Skin of body (tissue), 2 donors: ENCODE results near the gene ALOX12. TPM values are rescaled to one million over a fixed set of nuclear protein-coding genes. Genes with fewer than 3 reads are reported as not detected.
"Not testable (repeated sequence)": the region's sequence is repeated elsewhere in the genome, so short reads cannot be mapped to it uniquely, and the experiment has no call there.

Source experiments
- DNase-seq: peaks from one replicate; lab custom pipeline; 2025; lab: John Stamatoyannopoulos, UW
- total RNA-seq: library from RNA; depleted of rRNA; stranded (reverse); fragments of >200 nt; gene quantifications from one replicate; pipeline ENCODE4 v1.2.3, GENCODE V29; 2014

ALOX12 gene
- total RNA-seq: 1.2 TPM

DNA sequence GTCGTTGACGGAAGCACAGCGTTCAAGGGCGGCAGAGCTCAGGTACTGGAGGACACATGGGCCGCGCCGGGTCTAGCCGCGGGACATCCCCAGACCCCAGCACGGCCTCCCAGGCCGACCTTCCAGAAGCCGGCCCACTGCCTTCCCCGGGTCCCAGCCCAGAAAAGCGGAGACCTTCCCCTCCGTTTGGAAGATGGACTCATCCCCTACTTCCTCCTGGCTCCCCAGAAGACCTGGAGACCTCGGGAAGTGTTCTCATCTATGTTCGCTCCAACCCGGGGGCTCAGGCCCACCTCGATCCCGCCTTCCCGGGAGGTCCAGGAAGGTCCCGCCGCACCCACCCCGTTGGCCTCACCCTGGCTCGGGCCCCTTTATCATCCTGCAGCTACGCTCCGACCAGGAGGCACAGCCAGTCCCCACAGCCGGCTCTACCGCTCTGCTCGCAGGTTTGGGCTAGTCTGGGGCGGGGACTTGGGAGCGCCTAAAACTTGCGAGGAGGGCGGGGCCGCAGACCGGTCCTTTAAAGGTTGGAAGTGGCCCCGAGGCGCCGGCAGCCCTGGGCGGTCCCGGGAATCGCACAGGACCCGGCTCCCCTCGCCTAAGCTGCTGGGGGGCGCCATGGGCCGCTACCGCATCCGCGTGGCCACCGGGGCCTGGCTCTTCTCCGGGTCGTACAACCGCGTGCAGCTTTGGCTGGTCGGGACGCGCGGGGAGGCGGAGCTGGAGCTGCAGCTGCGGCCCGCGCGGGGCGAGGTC is at the start of gene ALOX12:
Gene ALOX12, plus strand, starts transcription at position 550 of the 756 bp plus-strand sequence. Its CDS starts 69 bp downstream, at position 619.
- no peak for DNase-seq

DNA sequence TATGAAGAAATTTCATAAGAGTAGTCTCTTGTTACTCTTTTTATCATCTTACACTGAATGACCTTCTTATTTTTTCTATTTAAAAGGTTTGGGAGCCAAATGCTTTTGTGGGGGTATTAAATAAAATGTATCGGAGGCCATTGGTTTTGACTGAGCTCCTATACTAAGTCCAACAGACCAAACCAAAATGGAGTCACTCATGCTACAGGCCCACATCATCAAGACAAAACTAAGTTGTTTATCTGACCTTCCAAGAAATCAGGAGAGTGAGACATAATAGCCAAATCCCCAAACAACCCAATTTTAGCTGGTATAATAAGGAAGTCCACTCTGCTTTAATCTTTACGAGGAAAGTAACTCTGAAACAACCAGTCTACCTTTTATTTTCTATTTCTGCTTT is 48.1 kb upstream of the ALOX12 start:
- no peak for DNase-seq

DNA sequence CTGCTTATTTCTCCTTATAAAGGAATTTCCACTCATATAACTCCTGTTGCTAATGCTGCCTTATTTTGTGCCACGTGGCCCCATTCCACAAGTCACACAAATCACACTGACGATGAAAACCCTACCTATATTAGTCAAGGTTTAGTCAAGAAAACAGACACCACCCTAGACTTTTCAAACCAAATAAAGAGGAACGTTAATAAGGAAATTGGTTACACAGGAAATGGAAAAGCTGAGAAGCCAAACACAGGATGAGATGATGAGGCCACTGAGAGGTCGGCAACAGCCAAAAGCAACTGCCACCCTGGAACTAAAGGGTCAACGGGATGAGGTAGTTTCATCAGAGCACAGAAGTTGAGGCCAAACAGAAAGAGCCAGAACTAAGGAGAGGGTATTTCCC is 47.3 kb upstream of the ALOX12 start:
- DNase-seq: no peak

- DNase-seq: no peak
These were observed 46.9 kb upstream of the ALOX12 start for GRCh38 chr17:6948976-6949375.

GRCh38 chr17:6950938-6951337 is 44.9 kb upstream of the ALOX12 start:
- not testable (repeated sequence) for DNase-seq

DNA sequence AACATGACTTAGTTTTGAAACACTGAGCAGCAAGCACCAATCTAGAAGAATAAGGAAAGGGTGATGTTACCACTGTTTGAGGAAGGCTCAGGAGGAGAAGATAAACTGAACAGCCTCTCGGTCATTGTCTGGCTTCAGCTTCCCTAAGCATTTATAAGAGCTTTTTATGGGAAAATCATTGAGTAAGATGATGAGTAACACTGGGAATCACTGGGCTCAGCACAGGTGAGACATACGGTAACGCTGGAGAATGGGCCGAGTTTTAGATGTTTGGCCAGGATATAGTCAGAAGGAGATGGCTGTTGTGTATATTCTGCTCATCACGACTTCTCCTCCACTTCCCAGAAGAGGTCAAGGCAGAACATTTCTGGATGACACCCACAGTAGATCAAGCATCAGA is 42.2 kb upstream of the ALOX12 start:
- DNase-seq: no peak

DNA sequence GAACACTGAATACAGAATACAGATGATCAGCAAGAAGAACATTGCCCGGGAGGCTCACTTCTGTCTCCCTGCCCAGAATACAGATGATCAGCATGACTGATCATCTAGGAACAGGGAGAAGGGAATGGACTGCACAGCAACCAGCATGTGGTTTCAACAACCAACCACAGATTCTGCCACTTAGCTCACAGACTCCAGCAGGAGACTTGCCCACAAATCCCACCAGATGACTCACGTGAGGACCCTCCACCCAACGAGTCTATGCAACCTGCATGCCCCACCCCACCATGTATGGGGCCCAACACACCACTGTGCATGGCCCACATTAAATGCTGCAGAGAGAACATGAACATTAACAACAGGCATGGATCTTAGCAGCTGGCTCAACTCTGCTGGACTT is 36.1 kb upstream of the ALOX12 start:
- DNase-seq: no peak

DNA sequence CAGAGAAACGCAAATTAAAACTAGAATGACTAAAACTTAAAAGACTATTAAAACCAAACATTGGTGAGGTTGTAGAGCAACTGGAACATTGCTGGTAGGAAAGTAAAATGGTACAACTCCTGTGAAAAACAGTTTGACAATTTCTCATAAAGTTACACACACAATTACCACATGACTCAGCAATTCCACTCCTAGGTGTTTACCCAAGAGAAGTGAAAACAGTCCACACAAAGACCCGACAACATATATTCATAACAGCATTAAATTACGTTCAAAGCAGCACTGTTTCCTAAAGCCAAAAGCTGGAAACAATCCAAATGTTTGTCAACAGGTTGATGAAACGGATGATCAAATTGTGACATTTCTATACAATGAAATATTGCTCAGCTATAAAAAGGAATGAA is 26.5 kb upstream of the ALOX12 start:
- no peak for DNase-seq

GRCh38 chr17:6970992-6971391 is 24.9 kb upstream of the ALOX12 start:
- no peak for DNase-seq

- not testable (repeated sequence) for DNase-seq
These were observed 16.4 kb upstream of the ALOX12 start for GRCh38 chr17:6979440-6979839.

DNA sequence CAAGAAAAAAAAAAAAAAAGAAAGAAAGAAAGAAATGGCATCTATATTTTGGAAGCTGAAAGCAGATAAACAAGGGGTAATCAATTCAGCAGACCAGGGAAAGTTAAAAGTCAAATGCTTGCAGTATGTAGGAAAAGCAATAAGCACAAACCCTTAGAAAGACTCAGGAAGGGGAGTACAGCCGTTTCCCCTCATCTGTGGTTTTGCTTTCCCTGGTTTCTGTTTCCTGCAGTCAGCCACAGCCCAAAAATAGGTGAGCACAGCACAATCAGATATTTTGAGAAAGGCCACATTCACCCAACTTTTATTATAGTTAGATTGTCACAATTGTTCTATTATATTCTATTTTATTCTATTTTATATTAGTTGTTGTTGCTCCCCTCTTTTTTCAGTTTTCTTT is 14.4 kb upstream of the ALOX12 start:
- no peak for DNase-seq

- no peak for DNase-seq
These were observed 10.6 kb upstream of the ALOX12 start for GRCh38 chr17:6985266-6985665.

DNA sequence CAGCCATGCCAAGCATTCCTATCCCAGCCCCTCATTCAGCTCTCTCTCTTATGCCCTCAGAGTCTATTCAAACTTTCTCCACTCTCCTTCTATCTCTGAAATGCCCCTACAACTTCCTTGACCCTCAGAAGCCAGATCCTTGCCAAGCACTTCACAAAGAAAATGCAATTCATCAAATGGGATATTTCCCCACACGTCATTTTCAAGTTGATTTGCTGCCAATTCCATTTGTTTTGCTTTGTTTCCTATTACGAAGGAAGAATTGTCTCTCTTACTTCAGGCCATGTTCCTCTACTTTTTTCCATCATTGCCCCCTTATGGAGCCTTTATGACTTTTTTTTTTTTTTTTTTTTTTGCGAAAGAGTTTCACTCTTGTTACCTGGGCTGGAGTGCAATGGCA is 9.2 kb upstream of the ALOX12 start:
- no peak for DNase-seq

DNA sequence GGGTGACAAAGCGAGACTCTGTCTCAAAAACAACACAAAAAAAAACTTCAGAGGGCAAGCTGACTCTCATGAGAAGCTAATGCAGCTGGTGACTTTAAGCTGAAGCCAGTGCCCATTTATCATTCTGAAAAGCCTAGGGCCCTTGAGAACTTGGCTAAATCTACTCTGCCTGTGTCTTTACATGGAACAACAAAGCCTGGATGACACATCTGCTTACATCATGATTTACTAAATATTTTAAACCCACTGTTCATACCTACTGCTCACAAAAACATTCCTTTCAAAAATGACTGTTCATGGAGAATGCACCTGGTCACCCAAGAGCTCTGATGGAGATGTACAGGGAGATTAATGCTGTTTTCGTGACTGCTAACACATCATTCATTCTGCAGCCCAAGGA is 6.1 kb upstream of the ALOX12 start:
- no peak for DNase-seq

DNA sequence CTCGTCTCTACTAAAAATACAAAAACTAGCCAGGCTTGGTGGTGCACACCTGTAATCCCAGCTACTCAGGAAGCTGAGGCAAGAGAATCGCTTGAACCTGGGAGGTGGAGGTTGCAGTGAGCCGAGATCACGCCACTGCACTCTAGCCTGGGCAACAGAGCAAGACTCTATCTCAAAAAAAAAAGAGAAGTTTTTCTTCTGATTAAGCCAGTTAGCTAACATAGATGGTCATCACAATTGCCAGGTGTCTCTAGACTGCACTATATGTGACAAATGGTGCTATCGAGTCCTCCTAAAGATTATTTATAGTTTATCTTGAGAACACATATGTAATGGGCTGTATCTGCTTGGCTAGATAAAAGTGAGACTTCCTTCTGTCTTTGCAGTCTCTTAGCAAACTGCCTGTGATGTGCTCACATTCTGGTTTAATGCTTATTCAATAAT is 2.2 kb upstream of the ALOX12 start:
- DNase-seq: not testable (repeated sequence)

- DNase-seq: no peak
These were observed 1.7 kb upstream of the ALOX12 start for GRCh38 chr17:6994118-6994598.

GRCh38 chr17:6994666-6995256 is 1.1 kb upstream of the ALOX12 start:
- DNase-seq: no peak

GRCh38 chr17:6996256-6997011 is 585 bp downstream of the ALOX12 start:
- DNase-seq: no peak

GRCh38 chr17:6997171-6997570 is 1.3 kb downstream of the ALOX12 start:
- no peak for DNase-seq

- DNase-seq: no peak
These were observed 3.1 kb downstream of the ALOX12 start for GRCh38 chr17:6998855-6999508.

GRCh38 chr17:7001318-7001961 is 5.6 kb downstream of the ALOX12 start:
- no peak for DNase-seq
